Right cardiac atrium (tissue), 5 donors: Measurements from ENCODE around the gene CHAF1A. TPM values are rescaled to one million over a fixed set of nuclear protein-coding genes. Genes with fewer than 3 reads are reported as not detected.

Experiments used
- ATAC-seq, 2 donors: fragments of 200-7000 bp; cut with Tn5 transposase; one replicate each; pipeline versions ENCODE4 v1.8.0 to v1.9.1; 2020; ENCODE audit warnings: moderate library complexity in 2 of 2, mild to moderate bottlenecking in 1 of 2
- DNase-seq, 3 donors: peaks; one replicate each; pipeline ENCODE4 v3.0.0-alpha.2; 2020
- H3K27ac ChIP-seq: one replicate; pipeline ENCODE4 v1.5.1; 2013; ENCODE audit warnings: mild to moderate bottlenecking, low read length, control low read depth, moderate library complexity
- H3K27me3 ChIP-seq: one replicate; pipeline ENCODE4 v1.6.1; 2013; ENCODE audit not compliant: control insufficient read depth, insufficient read depth
- H3K4me1 ChIP-seq: one replicate; pipeline ENCODE4 v1.6.1; 2013; ENCODE audit warnings: low read length; ENCODE audit not compliant: control insufficient read depth, insufficient read depth
- H3K4me3 ChIP-seq: one replicate; pipeline ENCODE4 v1.5.1; 2013; ENCODE audit warnings: low read length, control low read depth
- H3K9me3 ChIP-seq: one replicate; pipeline ENCODE4 v1.6.1; 2013; ENCODE audit warnings: low read length; ENCODE audit not compliant: control insufficient read depth
- WGBS: extraction: QIAGEN DNeasy Blood & Tissue Kit; methylation state at CpG from one replicate; pipeline ENCODE4 v1.1.7; 2013; 5-methylcytosine and 5-hydroxymethylcytosine counted together
- intact Hi-C, 4 donors: fragments of 100-400 bp; cut with DNase I; formaldehyde crosslinking; loops; one replicate each; pipeline versions ENCODE4 v1.11.0 to v1.14.0; 2022 to 2023
- long read RNA-seq, 4 donors: library from polyadenylated mRNA; unstranded; transcript quantifications; one replicate each; pipeline ENCODE4 v2.0.0, GENCODE V29; 2020 to 2021
- polyA plus RNA-seq: library from polyadenylated mRNA; stranded (reverse); fragments of 200-250 nt; gene quantifications from one replicate; pipeline ENCODE4 v1.2.3, GENCODE V29; 2013
- total RNA-seq, 4 donors: library from RNA; stranded (reverse); fragmentation: NEBNext Ultra II Directional; extraction: Animal tissue kit (Norgen Biotek cat#: 25700); gene quantifications; one replicate each; pipeline ENCODE4 v1.2.1, GENCODE V29; 2021
- donor health status: healthy with polysubstance abuse.
- donor health status: DM: no; HTN: yes; CAD: no.
- donor health status: DM: no; HTN: no; CAD: no.
- donor health status: DM: no; HTN: yes; CAD: no; lungs with severe emphysema.
- donor health status: DM: yes; HTN: yes; CAD: no.

Gene CHAF1A, protein sequence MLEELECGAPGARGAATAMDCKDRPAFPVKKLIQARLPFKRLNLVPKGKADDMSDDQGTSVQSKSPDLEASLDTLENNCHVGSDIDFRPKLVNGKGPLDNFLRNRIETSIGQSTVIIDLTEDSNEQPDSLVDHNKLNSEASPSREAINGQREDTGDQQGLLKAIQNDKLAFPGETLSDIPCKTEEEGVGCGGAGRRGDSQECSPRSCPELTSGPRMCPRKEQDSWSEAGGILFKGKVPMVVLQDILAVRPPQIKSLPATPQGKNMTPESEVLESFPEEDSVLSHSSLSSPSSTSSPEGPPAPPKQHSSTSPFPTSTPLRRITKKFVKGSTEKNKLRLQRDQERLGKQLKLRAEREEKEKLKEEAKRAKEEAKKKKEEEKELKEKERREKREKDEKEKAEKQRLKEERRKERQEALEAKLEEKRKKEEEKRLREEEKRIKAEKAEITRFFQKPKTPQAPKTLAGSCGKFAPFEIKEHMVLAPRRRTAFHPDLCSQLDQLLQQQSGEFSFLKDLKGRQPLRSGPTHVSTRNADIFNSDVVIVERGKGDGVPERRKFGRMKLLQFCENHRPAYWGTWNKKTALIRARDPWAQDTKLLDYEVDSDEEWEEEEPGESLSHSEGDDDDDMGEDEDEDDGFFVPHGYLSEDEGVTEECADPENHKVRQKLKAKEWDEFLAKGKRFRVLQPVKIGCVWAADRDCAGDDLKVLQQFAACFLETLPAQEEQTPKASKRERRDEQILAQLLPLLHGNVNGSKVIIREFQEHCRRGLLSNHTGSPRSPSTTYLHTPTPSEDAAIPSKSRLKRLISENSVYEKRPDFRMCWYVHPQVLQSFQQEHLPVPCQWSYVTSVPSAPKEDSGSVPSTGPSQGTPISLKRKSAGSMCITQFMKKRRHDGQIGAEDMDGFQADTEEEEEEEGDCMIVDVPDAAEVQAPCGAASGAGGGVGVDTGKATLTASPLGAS
- total RNA-seq, result 1 to 10 TPM; 5.4 to 7.7 (median 6.2) TPM
- polyA plus RNA-seq, result 4.3 TPM
- long read RNA-seq, donor 1, transcript CHAF1A-201 (15 exons, 3,339 nt), result major isoform, 6 of 16 reads
- long read RNA-seq, donor 1, partial matches to known transcripts, result 4 of 16 reads
- long read RNA-seq, donor 1, other reads (novel, unspliced or antisense), result 6 of 16 reads
- long read RNA-seq, donor 2, transcript CHAF1A-201 (15 exons, 3,339 nt), result major isoform, 6 of 7 reads
- long read RNA-seq, donor 2, partial matches to known transcripts, result 1 of 7 reads
- long read RNA-seq, donor 2, other reads (novel, unspliced or antisense), result 0 of 7 reads
- long read RNA-seq, donor 3, partial matches to known transcripts, result 5 of 5 reads
- long read RNA-seq, donor 3, other reads (novel, unspliced or antisense), result 0 of 5 reads
- long read RNA-seq, donor 4, transcript CHAF1A-201 (15 exons, 3,339 nt), result major isoform, 6 of 10 reads
- long read RNA-seq, donor 4, partial matches to known transcripts, result 3 of 10 reads
- long read RNA-seq, donor 4, other reads (novel, unspliced or antisense), result 1 of 10 reads

DNA sequence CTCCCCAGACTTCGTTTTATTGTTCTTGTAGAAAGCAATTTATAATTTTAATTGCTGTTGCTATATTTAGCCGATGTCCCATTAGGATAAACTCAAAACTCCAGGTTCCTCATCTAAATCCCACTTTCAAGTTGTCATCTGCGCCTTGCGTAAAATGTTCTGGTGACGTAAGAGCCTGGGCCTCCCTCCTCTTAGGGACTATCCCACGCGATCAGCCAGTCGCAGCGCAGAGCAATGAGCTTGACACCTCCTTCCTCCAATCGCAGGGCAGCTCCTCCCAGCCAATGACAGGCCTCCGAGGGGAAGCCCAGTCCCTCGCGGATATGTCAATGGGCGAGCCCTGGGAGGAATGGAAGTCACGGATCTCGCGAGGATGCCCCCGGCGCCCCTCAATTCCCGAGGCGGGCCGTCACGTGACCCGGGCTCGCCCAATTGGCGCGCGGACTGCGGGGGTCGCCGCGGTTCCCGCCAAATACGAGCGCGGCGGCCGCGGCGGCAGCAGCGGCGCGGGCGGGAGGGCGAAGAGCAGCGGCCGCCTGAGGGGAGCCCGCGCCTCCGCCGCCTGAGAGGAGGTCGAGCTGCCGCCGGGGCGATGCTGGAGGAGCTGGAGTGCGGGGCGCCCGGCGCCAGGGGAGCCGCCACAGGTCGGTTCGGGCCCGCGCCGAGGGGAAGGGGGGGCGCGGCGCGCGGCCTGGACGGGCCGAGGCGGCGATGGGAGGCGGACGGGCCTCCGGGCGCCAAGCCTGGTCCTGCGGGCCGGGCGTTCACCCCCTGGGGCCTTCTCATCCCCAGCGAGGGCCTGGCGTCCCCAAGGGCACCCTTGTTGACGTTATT, at the start of gene CHAF1A:
Gene CHAF1A (plus strand): TSS at position 470 of the 834 bp plus-strand sequence. CDS start 123 bp downstream, at position 593.
- peak within 1 kb of the TSS; percentile 69 for H3K4me3 ChIP-seq
- under 1% methylated on average over 84 of the region's 84 CpGs for WGBS
- H3K9me3 ChIP-seq, result no peaks in the 10 kb centered on the region
- DNase-seq, result peak; percentile 99 to 100 (median 99)
- intact Hi-C loops, result loop anchor here in 1 of 4 donors (5.0 to 10.0 kb wide), 2 partner anchors 52 to 135 kb away; partner anchors contain the start of gene UBXN6
- no peaks in the 10 kb centered on the region for H3K27me3 ChIP-seq
- peaks cover 5% of the 10 kb centered on the region for H3K4me1 ChIP-seq
- ATAC-seq, result peak; percentile 97 to 98
- peak within 1 kb of the TSS; percentile 27 for H3K27ac ChIP-seq

DNA sequence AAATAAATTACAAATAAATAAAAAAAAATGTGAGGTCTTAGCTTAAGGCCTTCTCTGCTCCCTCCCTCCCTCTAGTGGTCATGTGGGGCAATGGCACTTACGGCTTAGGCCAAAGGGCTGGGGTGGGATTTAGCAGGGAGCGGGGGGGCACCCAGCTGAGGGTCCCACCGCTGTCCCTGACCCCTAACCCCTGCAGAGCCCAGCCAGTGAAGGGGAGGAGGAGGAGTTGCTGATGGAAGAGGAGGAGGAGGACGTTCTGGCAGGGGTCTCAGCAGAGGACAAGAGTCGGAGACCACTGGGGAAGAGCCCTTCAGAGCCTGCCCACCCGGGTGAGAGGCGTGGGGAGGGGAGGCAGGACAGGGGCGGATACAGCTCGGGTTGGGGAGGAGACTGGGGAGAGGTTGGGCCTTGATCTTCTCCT, 49.7 kb upstream of the CHAF1A start:
- no peak for DNase-seq
- Histone ChIP-seq H3K4me3 (no peak overlapping the region), H3K27ac (no peak overlapping the region), H3K9me3 (no peaks in the 10 kb centered on the region), H3K4me1 (no peaks in the 10 kb centered on the region), H3K27me3 (no peaks in the 10 kb centered on the region)
- intact Hi-C loops, result loop anchor here (5.0 to 10.0 kb wide), 2 partner anchors 78 to 85 kb away; partner anchors contain the start of gene SHD (in 1 of the 4)
- ATAC-seq, result peak; percentile 45 to 46
- 34% methylated on average over 9 of the region's 9 CpGs for WGBS

DNA sequence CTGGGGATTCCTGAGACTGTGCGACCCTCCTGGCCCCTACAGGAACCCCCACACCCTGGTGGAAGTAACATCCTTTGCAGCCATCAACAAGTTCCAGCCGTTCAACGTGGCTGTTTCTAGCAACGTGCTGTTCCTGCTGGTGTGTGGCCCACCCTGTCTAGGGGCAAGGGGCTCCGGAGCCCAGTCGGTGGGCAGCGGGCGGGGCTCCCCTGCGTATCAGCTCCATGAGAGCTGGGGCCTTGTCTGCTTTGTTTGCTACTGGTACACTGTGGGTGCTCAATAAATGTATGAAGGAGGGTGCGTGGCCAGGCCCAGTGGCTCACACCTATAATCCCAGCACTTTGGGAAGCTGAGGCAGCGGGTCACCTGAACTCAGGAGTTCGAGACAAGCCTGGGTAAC, 48.2 kb upstream of the CHAF1A start:
- H3K4me1 ChIP-seq, result no peaks in the 10 kb centered on the region
- no peak overlapping the region for H3K27ac ChIP-seq
- no peak overlapping the region for H3K4me3 ChIP-seq
- no peaks in the 10 kb centered on the region for H3K27me3 ChIP-seq
- intact Hi-C loops, result loop anchor here (5.0 to 10.0 kb wide), 2 partner anchors 79 to 87 kb away; partner anchors contain the start of gene SHD (in 1 of the 4)
- 88% methylated on average over 12 of the region's 12 CpGs for whole genome bisulfite sequencing
- DNase-seq, result no peak
- H3K9me3 ChIP-seq, result no peaks in the 10 kb centered on the region
- ATAC-seq, result no peak

DNA sequence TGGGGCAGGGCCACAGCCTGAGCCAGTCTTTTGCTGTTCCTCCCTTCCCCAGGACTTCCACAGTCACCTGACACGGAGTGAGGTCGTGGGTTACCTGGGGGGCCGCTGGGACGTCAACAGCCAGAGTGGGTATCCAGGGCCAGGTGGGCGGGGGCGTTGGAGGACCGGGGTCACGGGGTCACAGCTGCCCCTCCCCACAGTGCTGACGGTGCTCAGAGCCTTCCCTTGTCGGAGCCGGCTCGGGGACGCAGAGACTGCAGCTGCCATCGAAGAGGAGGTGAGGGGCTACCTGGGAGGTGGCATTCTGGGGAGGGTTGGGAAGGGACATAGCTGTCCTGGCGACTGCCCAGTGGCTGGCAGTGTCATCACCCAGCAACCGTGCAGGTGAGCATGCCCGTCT, 47.5 kb upstream of the CHAF1A start:
- intact Hi-C loops, result loop anchor here (5.0 to 10.0 kb wide), 2 partner anchors 80 to 88 kb away; partner anchors contain the start of gene SHD (in 1 of the 4)
- Histone ChIP-seq H3K4me3 (no peak overlapping the region), H3K9me3 (no peaks in the 10 kb centered on the region), H3K4me1 (no peaks in the 10 kb centered on the region), H3K27ac (no peak overlapping the region), H3K27me3 (no peaks in the 10 kb centered on the region)
- WGBS, result 78% methylated on average over 17 of the region's 17 CpGs
- ATAC-seq (no peak), DNase-seq (peak in 1 of 3 donors; percentile 55)

DNA sequence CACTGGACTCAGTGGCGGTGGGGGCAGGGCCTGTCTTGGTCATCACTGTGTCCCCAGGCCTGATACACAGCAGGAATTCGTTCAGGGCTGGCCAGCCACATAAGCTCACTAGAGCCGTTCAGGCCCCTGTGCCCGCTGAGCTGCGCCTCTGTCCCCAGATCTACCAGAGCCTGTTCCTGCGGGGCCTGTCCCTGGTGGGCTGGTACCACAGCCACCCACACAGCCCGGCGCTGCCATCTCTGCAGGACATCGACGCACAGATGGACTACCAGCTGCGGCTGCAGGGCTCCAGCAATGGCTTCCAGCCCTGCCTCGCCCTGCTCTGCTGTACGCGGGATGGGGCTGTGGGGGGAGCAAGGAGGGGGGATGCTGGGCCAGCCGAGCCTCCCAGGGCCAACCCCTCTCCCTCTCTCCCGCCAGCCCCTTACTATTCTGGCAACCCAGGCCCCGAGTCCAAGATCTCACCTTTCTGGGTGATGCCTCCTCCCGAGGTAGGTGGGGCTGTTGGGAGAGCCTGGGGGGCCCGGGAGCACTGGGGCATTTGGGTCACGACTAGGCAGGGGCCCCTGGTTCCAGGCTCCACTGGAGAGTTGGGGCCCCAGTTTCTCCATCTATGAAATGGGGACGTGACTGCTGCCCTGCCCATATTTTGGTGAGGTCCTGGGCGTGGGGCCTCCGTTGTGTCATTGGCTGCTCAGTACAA, 45.2 kb upstream of the CHAF1A start:
- Histone ChIP-seq H3K4me3 (no peak overlapping the region), H3K27ac (no peak overlapping the region), H3K9me3 (no peaks in the 10 kb centered on the region), H3K27me3 (no peaks in the 10 kb centered on the region), H3K4me1 (no peaks in the 10 kb centered on the region)
- intact Hi-C loops, result loop anchor here in 1 of 4 donors (10.0 kb wide), 1 partner anchor 82 kb away; the partner anchor contains the start of gene SHD
- ATAC-seq (no peak), DNase-seq (peak in 1 of 3 donors; percentile 54)
- 76% methylated on average over 23 of the region's 23 CpGs for WGBS

DNA sequence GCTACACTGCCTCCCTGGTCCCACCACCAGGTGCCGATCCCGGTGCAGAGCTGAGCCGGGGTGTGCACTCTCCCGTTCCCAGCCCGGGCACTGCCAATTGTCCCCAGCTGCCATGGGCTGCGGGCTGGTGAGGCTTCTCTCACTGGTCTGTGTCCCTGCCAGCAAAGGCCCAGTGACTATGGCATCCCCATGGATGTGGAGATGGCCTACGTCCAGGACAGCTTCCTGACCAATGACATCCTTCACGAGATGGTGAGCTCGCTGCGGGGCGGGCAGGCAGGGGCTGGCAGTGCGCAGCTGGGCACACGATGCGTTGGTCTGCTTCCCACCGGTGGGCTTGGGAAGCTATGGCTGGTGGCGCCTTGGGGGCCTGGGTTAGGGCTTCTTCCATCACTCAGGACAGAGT, 44.5 kb upstream of the CHAF1A start:
- ATAC-seq (no peak), DNase-seq (no peak)
- no peak overlapping the region for H3K27ac ChIP-seq
- WGBS, result 82% methylated on average over 16 of the region's 16 CpGs
- no peaks in the 10 kb centered on the region for H3K27me3 ChIP-seq
- intact Hi-C loops, result loop anchor here in 1 of 4 donors (10.0 kb wide), 1 partner anchor 83 kb away; the partner anchor contains the start of gene SHD
- no peaks in the 10 kb centered on the region for H3K9me3 ChIP-seq
- no peak overlapping the region for H3K4me3 ChIP-seq
- H3K4me1 ChIP-seq, result no peaks in the 10 kb centered on the region

DNA sequence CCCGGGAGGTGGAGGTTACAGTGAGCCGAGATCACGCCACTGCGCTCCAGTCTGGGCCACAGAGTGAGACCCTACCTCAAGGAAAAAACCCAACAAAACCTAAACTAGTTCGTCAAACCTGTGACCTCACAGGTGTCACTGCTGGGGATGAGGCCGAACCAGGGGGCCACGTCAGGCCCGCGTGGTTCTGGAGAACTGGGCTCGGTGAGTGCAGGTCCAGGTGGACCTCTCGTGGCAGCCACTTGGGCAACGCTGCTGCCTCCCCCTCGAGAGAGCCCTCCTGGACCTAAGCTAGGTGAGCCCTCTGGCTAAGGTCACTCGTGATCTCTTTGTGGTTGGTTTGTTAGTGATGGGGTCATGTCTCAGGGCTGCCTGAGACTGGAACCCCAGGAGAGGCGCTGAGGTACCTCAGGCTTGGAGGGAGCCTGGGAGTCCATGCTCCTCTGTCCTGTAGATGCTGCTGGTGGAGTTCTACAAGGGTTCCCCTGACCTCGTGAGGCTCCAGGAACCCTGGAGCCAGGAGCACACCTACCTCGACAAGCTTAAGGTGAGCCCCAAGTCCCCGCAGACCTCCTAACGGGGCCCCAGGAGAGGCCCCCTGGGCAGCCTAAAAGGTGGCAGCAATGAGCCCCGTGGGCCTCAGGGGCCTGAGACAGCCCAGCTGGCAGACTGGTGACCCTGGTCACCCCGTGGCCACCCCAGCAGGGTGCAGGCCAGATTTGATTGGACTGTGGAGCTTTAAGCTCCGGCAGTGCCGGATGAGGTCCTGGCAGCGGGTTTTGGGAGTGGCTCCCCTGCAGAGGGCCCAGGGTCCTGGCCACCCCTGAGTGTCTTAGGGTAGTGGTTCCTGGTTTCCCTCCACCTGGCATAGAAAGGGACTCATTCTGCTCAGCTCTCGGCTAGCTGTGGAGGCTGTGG, 43.5 kb upstream of the CHAF1A start:
- Histone ChIP-seq H3K4me3 (no peak overlapping the region), H3K9me3 (no peaks in the 10 kb centered on the region), H3K4me1 (no peaks in the 10 kb centered on the region), H3K27me3 (no peaks in the 10 kb centered on the region), H3K27ac (no peak overlapping the region)
- DNase-seq (peak in 1 of 3 donors; percentile 36), ATAC-seq (no peak)
- WGBS, result 85% methylated on average over 25 of the region's 25 CpGs
- intact Hi-C loops, result loop anchor here in 1 of 4 donors (10.0 kb wide), 1 partner anchor 84 kb away; the partner anchor contains the start of gene SHD

DNA sequence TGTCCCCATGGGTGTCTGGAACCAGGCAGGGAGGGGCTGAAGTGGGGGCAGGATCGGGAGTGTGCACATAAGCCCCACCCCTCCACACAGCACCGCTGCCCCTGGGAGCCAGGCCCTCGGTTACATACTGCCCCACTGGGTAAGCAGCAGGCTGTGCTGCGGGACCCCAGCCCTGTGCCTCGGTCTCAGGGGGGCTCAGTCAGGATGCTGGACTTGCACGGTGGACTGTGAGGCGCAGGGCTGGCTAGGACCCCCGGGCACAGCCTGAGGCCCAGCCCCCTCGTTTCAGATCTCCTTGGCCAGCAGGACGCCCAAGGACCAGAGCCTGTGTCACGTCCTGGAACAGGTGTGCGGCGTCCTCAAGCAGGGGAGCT, 42.8 kb upstream of the CHAF1A start:
- H3K4me1 ChIP-seq, result no peaks in the 10 kb centered on the region
- no peaks in the 10 kb centered on the region for H3K27me3 ChIP-seq
- intact Hi-C loops, result loop anchor here in 1 of 4 donors (10.0 kb wide), 1 partner anchor 85 kb away; the partner anchor contains the start of gene SHD
- ATAC-seq, result no peak
- H3K4me3 ChIP-seq, result no peak overlapping the region
- WGBS, result 77% methylated on average over 13 of the region's 13 CpGs
- no peaks in the 10 kb centered on the region for H3K9me3 ChIP-seq
- H3K27ac ChIP-seq, result no peak overlapping the region
- peak in 1 of 3 donors; percentile 61 for DNase-seq
